Tibial nerve (tissue), 4 donors: ENCODE measurements around the gene ATP1B4. TPM values are rescaled to one million over a fixed set of nuclear protein-coding genes. Genes with fewer than 3 reads are reported as not detected.
A peak's percentile ranks its signal among the peaks of the same experiment; 100 is the strongest.

ENCODE experiments used
- DNase-seq, 2 donors: peaks; one replicate each; pipeline ENCODE4 v3.0.0-alpha.2; 2019; ENCODE audit warnings: low spot score in 2 of 2
- H3K27ac ChIP-seq, 4 donors: fragments of 200-600 bp; sonication (generic) in 3 of 4; one replicate each; pipeline ENCODE4 v1.5.1; 2017 to 2019; ENCODE audit warnings: mild to moderate bottlenecking in 1 of 4
- H3K27me3 ChIP-seq, 2 donors: fragments of 200-600 bp; sonication (generic) in 1 of 2; one replicate each; pipeline versions ENCODE4 v1.5.1 to v1.6.0; 2017 to 2019
- H3K36me3 ChIP-seq, 3 donors: fragments of 200-600 bp; sonication (generic); one replicate each; pipeline ENCODE4 v1.5.1; 2018 to 2019
- H3K4me1 ChIP-seq, 4 donors: fragments of 200-600 bp; sonication (generic) in 3 of 4; one replicate each; pipeline ENCODE4 v1.5.1; 2017 to 2019
- H3K4me3 ChIP-seq, 4 donors: fragments of 200-600 bp; sonication (generic) in 3 of 4; one replicate each; pipeline ENCODE4 v1.5.1; 2017 to 2019; ENCODE audit warnings: mild to moderate bottlenecking in 1 of 4, moderate library complexity in 1 of 4
- H3K9me3 ChIP-seq, 4 donors: fragments of 200-600 bp; sonication (generic) in 3 of 4; one replicate each; pipeline ENCODE4 v1.5.1; 2017 to 2019
- EP300 ChIP-seq, 2 donors: sonication (generic); formaldehyde crosslinking; IDR thresholded peaks; one replicate each; pipeline ENCODE4 v1.6.1; 2017; ENCODE audit warnings: antibody characterized with exemption in 2 of 2, mild to moderate bottlenecking in 1 of 2
- POLR2A ChIP-seq, 2 donors: fragments of 450-650 bp; IDR thresholded peaks; one replicate each; pipeline ENCODE4 v1.6.1; 2017; ENCODE audit warnings: antibody characterized with exemption in 2 of 2, mild to moderate bottlenecking in 2 of 2, moderate library complexity in 2 of 2
- WGBS, 2 donors: methylation state at CpG; one replicate each; pipeline ENCODE4 v1.1.5; 2018; 5-methylcytosine and 5-hydroxymethylcytosine counted together
- total RNA-seq, 4 donors: library from RNA; depleted of rRNA; stranded (reverse); fragments of >200 nt; gene quantifications; one replicate each; pipeline ENCODE4 v1.1.0, GENCODE V29; 2016
- TF ChIP-seq, protein P1 (sequence below), 5 experiments: fragments of 200-600 bp in 3 of 5; fragments of 450-650 bp in 2 of 5; sonication (generic) in 3 of 5; IDR thresholded peaks; one replicate each; pipeline ENCODE4 v1.5.1; 2016 to 2019; ENCODE audit warnings: antibody characterized with exemption in 5 of 5, mild to moderate bottlenecking in 3 of 5, moderate library complexity in 2 of 5

Gene ATP1B4
- total RNA-seq, 4 donors from 2014 or later = not detected

DNA sequence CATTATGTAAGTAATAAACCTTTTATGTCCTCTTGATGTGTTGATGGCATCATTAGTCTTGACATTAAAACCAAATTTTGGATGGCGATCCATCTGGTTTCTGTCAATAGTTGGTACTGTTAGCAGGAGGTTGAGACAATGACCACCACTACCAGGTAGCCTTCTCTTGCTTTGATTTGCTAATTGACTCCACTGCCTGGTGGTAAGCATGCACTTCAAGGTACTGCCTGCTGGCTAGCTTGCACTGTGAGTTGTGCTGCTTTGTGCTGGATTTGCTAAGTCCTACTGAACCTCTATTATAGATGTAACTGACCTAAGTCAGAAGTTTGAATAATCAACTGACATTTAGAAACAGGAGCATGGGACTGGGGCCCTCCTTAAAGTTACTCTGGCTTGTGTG is 46.3 kb downstream of the ATP1B4 start:
- 55 to 68% methylated on average over 1 of the region's 1 CpG for WGBS, 2 donors
- Histone ChIP-seq H3K27me3 (no peaks in the 10 kb centered on the region), H3K36me3 (no peaks in the 10 kb centered on the region), H3K9me3 (peaks cover 0 to 6% (median 0%) of the 10 kb centered on the region in 4 donors), H3K27ac (no peak overlapping the region), H3K4me1 (no peaks in the 10 kb centered on the region), H3K4me3 (no peak overlapping the region)
- DNase-seq = no peak
- TF ChIP-seq, protein P1, sequence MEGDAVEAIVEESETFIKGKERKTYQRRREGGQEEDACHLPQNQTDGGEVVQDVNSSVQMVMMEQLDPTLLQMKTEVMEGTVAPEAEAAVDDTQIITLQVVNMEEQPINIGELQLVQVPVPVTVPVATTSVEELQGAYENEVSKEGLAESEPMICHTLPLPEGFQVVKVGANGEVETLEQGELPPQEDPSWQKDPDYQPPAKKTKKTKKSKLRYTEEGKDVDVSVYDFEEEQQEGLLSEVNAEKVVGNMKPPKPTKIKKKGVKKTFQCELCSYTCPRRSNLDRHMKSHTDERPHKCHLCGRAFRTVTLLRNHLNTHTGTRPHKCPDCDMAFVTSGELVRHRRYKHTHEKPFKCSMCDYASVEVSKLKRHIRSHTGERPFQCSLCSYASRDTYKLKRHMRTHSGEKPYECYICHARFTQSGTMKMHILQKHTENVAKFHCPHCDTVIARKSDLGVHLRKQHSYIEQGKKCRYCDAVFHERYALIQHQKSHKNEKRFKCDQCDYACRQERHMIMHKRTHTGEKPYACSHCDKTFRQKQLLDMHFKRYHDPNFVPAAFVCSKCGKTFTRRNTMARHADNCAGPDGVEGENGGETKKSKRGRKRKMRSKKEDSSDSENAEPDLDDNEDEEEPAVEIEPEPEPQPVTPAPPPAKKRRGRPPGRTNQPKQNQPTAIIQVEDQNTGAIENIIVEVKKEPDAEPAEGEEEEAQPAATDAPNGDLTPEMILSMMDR (IDR thresholded peaks at IDR 0.05) = no peak

DNA sequence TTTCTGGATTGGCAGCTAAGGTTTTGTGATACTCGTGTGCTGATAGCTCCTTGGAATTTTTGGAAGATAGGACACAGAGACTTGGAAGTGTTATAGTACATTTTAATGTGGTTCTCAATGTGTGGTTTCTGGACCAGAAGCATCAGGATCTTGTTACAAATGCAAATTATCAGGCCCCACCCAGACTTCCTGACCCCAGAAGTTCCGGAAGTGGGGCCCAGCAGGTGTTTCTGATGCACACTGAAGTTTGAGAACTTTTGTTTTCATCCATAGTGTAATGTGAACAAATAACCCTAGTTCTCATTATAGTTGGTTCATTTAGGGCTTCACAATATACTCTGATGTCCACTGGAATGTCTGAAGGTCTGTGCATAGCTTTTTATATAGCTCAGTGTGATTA is 57.6 kb downstream of the ATP1B4 start:
- DNase-seq = no peak
- Histone ChIP-seq H3K4me3 (no peak overlapping the region), H3K36me3 (no peaks in the 10 kb centered on the region), H3K27me3 (no peaks in the 10 kb centered on the region), H3K4me1 (no peaks in the 10 kb centered on the region), H3K9me3 (no peaks in the 10 kb centered on the region), H3K27ac (no peak overlapping the region)
- WGBS, 2 donors = 50 to 67% methylated on average over 2 of the region's 2 CpGs
- no peak for TF ChIP-seq EP300 (IDR thresholded peaks at IDR 0.05)
- TF ChIP-seq, protein P1 (IDR thresholded peaks at IDR 0.05) = no peak
- no peak for TF ChIP-seq POLR2A (IDR thresholded peaks at IDR 0.05)

DNA sequence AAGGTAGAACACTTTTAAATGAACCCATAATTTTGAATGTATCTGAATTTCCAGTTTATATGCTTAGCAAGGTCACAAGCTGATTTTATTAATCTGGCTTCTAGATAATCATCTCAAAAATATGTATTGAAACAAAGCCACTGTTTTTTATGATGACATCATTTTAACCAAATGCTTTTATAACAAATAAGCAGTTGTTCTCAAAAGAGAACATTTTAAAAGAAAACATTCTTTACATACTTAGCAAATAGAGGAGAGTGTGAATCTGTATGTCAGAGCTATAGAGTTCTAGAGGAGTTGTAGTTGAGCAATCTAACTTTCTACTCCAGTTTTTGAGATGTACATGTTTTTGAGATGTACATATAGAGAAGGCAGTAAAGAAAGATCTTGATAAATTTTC is 64.7 kb downstream of the ATP1B4 start:
- no peak for TF ChIP-seq POLR2A (IDR thresholded peaks at IDR 0.05)
- TF ChIP-seq, protein P1 (IDR thresholded peaks at IDR 0.05) = no peak
- TF ChIP-seq EP300 (IDR thresholded peaks at IDR 0.05) = no peak
- Histone ChIP-seq H3K9me3 (no peaks in the 10 kb centered on the region), H3K36me3 (no peaks in the 10 kb centered on the region), H3K27me3 (no peaks in the 10 kb centered on the region), H3K27ac (peak overlapping the region in 2 of 4 donors; percentile 66 to 80), H3K4me1 (peaks cover 0 to 7% (median 2%) of the 10 kb centered on the region in 4 donors), H3K4me3 (no peak overlapping the region)
- DNase-seq = no peak

DNA sequence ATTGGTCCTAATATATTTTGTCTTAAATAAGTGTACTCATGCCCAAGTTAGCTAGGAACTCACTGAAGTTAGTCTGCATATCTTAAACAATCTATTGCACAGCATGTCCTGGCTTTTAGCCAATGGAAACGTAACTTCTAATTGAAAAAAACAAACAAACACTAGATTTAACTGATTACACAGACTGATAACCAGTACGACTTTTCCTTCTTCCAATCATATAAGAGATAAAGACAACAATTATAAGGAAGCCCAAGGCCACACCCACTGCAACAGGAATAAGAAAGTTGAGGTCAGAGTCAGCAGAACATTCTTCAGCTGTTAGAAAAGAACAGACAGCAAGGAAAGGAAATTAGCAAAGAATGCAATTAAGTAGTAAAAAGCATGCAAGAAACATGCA is 66.4 kb downstream of the ATP1B4 start:
- WGBS, 2 donors = 10 to 17% methylated on average over 2 of the region's 2 CpGs
- Histone ChIP-seq H3K27me3 (no peaks in the 10 kb centered on the region), H3K36me3 (no peaks in the 10 kb centered on the region), H3K9me3 (no peaks in the 10 kb centered on the region), H3K4me1 (peaks cover 0 to 7% (median 2%) of the 10 kb centered on the region in 4 donors), H3K27ac (peak overlapping the region in 2 of 4 donors; percentile 56 to 66), H3K4me3 (no peak overlapping the region)
- TF ChIP-seq POLR2A (IDR thresholded peaks at IDR 0.05) = no peak
- TF ChIP-seq, protein P1 (IDR thresholded peaks at IDR 0.05) = no peak
- no peak for TF ChIP-seq EP300 (IDR thresholded peaks at IDR 0.05)
- DNase-seq = no peak

DNA sequence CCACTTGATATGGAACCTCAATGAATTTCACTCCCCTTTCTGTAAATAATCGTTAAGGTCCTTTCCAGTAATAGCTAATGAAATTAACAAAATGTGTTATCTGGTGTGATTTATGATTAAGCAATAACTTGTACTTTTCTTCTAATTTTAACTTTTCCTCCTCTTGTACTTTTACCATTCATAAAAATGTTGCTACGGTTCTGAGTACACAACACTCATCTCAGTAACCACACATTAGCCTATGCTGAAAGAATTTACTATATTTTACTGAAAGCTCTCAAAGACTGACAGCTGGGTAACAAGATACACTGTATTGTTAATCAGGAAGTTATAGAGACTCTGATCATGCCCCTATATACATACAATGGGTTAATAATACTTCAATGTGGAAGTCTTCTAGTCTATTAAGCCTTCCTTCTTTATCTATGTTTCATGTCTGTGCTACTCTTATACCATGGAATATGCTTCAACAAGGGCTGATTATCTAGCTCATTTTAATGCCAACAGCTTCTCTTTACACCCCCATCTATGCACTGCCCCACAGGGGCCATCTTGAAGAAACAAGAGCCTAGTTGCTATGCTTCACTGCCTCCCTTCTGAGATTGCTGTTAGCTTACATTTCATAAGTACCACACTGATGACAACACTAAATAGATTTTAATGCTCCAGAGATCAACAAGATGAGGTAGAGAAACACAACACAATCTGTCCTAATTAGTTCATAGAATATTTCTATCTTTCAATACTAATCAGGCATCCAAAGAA is 68.1 kb downstream of the ATP1B4 start:
- H3K27me3 ChIP-seq = no peaks in the 10 kb centered on the region
- TF ChIP-seq, protein P1 (IDR thresholded peaks at IDR 0.05) = no peak
- no peak for TF ChIP-seq POLR2A (IDR thresholded peaks at IDR 0.05)
- TF ChIP-seq EP300 (IDR thresholded peaks at IDR 0.05) = no peak
- peaks cover 0 to 7% (median 2%) of the 10 kb centered on the region in 4 donors for H3K4me1 ChIP-seq
- no peak for DNase-seq
- H3K4me3 ChIP-seq = no peak overlapping the region
- no peaks in the 10 kb centered on the region for H3K9me3 ChIP-seq
- no peaks in the 10 kb centered on the region for H3K36me3 ChIP-seq
- WGBS, 2 donors = 66 to 72% methylated on average over 2 of the region's 2 CpGs
- H3K27ac ChIP-seq = peak overlapping the region in 1 of 4 donors; percentile 21

Other genes starting within 250 kb of the ATP1B4 start
- gene RHOXF1, start 246.2 kb upstream of the ATP1B4 start, total RNA-seq = not detected
- not detected for gene RHOXF2, start 203.5 kb upstream of the ATP1B4 start, total RNA-seq
- gene ZBTB33, start 111.3 kb upstream of the ATP1B4 start, total RNA-seq = 10 to 100 TPM in 3 of 4 donors, 1 to 10 TPM in 1; 9.8 to 13.1 (median 11.4) TPM
- gene TMEM255A, start 50.6 kb upstream of the ATP1B4 start, total RNA-seq = 1 to 10 TPM; 3.9 to 7.1 (median 6.1) TPM
- gene LAMP2, start 107.2 kb downstream of the ATP1B4 start, total RNA-seq = 100 to 1,000 TPM in 3 of 4 donors, 10 to 100 TPM in 1; 84.9 to 110 (median 106) TPM
- gene CUL4B, start 198.9 kb downstream of the ATP1B4 start, total RNA-seq = 10 to 100 TPM; 31.8 to 41.5 (median 34.8) TPM
- 10 to 100 TPM in 3 of 4 donors, 1 to 10 TPM in 1; 8.6 to 31.0 (median 22.7) TPM for gene MCTS1, start 242.0 kb downstream of the ATP1B4 start, total RNA-seq